ENCODE results near the gene TSR1.

The TSR1 gene

DNA sequence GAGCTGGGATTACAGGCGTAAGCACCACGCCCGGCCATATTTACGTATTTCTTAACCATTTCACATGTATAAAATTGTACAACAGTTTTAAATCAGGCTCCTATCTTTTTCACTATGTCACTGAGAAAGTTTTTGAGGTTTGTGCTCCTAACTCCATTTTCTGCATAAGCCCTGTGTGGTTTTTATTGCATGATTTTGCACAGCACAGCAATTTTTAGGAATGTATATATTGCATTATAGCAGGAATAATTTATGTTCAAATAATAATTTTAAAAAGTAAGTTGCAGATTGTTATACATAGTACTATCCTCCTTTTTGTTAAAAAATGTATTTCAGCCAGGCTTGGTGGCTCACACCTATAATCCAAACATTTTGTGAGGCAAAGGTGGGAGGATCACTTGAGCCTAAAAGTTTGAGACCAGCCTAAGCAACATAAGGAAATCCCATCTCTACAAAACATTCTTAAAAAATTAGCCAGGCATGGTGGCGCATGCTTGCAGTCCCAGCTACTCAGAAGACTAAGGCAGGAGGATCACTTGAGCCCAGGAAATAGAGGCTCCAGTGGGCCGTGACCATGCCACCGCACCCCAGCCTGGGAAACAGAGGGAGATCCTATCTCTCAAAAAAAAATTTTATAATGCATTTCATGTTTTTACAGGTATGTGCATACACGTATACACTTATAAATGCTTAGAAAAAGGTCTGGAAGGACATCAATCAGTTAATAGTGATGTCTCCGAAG lies 58.7 kb downstream of the TSR1 start:
- no peak for DNase-seq

DNA sequence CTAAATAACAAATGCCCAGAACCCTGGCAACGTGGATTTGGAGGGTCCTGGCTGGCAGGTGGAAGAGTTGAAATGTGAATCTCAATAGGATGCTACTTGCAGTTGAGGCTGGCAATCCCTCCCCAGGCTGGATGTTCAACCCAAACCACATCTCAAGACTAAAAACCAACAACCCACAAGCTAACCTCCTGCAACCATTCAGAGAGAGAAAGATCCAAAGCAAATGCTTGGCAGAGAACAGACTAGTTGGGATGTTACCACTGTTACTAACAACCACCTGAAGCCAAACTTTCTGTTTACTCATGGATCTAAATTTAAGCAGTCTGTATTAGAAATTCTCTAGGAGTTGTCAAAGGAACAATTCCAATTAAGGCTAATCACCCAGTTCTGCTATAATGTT lies 60.5 kb downstream of the TSR1 start:
- no peak for DNase-seq

DNA sequence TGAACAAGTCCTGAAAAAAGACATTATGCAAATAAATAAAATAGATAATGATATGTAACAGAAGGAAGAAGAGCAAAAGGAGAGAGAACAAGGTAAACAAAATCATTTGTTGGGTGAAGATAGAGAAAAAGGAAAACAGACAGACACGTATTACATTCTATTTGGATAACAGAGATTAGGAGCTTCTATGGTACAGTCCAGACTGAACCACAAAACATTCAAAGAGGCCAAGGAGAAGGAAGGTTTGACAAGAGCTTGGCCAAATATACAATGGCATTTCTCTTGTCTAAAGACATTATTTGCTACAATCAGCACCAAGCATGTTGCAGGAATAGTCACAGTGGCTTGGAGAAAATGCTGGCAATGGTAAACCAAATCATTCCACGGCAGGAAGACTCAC lies 61.8 kb downstream of the TSR1 start:
- no peak for DNase-seq

All from activated effector memory CD4-positive, alpha-beta T cell treated with anti-CD3 and anti-CD28 coated beads, Interleukin-2, amount 50 U/mL, for 16 hours (primary cell).